ENCODE results near the gene SLC23A2.

Gene SLC23A2

GRCh38 chr20:4811257-4811656 lies 190.1 kb downstream of the SLC23A2 start:
- Histone ChIP-seq H3K79me1 (ENCODE audit: low read depth, low read length) (no peaks in the 10 kb centered on the region), H3K4me1 (ENCODE audit: control insufficient read depth in 2 of 2, insufficient read depth in 1 of 2, low read depth in 1 of 2, low read length in 2 of 2) (peaks cover 12 to 25% of the 10 kb centered on the region in 2 donors), H3K27me3 (ENCODE audit: control insufficient read depth in 3 of 3, insufficient read depth in 3 of 3, low read depth in 1 of 3, low read length in 3 of 3) (no peaks in the 10 kb centered on the region), H2BK120ac (ENCODE audit: low read depth, low read length) (no peak overlapping the region), H3K23ac (ENCODE audit: low read depth, low read length, poor library complexity) (no peak overlapping the region), H2BK5ac (ENCODE audit: low read length) (no peak overlapping the region), H3K4me3 (ENCODE audit: low read length in 2 of 2) (no peak overlapping the region), H2AK5ac (ENCODE audit: low read depth, low read length) (no peak overlapping the region), H3K36me3 (replicated peaks in 1 of 2; ENCODE audit: control insufficient read depth in 2 of 2, insufficient read depth in 2 of 2, low read length in 2 of 2) (peaks cover 1 to 74% of the 10 kb centered on the region in 2 donors), H3K9ac (ENCODE audit: low read depth, low read length, poor library complexity) (no peak overlapping the region), H3K14ac (ENCODE audit: low read length) (no peak overlapping the region), H4K91ac (ENCODE audit: low read depth, low read length, poor library complexity) (no peak overlapping the region), H3K4ac (ENCODE audit: low read length) (no peak overlapping the region), H3K9me3 (replicated peaks in 1 of 2; ENCODE audit: control insufficient read depth in 2 of 2, insufficient read depth in 1 of 2, low read depth in 1 of 2, low read length in 2 of 2) (no peaks in the 10 kb centered on the region), H2BK12ac (ENCODE audit: low read length) (no peak overlapping the region), H2AFZ (ENCODE audit: low read length) (no peak overlapping the region), H3K4me2 (ENCODE audit: insufficient read depth, low read length, poor library complexity, severe bottlenecking) (no peak overlapping the region), H2BK15ac (ENCODE audit: low read length) (no peak overlapping the region), H3K18ac (ENCODE audit: low read length) (no peak overlapping the region), H3K27ac (replicated peaks; ENCODE audit: low read length) (no peak overlapping the region), H4K8ac (ENCODE audit: low read depth, low read length) (no peak overlapping the region)
- no peak for DNase-seq (ENCODE audit: low spot score)
- WGBS, 2 donors (ENCODE audit: extremely low coverage in 2 of 2, insufficient read length in 2 of 2, insufficient replicate concordance in 1 of 2) = no CpG with 5 or more reads among the region's 4 CpGs

- Histone ChIP-seq H2AK5ac (ENCODE audit: low read depth, low read length) (no peak overlapping the region), H2BK12ac (ENCODE audit: low read length) (no peak overlapping the region), H3K9me3 (replicated peaks in 1 of 2; ENCODE audit: control insufficient read depth in 2 of 2, insufficient read depth in 1 of 2, low read depth in 1 of 2, low read length in 2 of 2) (no peaks in the 10 kb centered on the region), H3K14ac (ENCODE audit: low read length) (no peak overlapping the region), H3K4me1 (ENCODE audit: control insufficient read depth in 2 of 2, insufficient read depth in 1 of 2, low read depth in 1 of 2, low read length in 2 of 2) (peaks cover 14 to 25% of the 10 kb centered on the region in 2 donors), H3K27ac (replicated peaks; ENCODE audit: low read length) (no peak overlapping the region), H3K27me3 (ENCODE audit: control insufficient read depth in 3 of 3, insufficient read depth in 3 of 3, low read depth in 1 of 3, low read length in 3 of 3) (no peaks in the 10 kb centered on the region), H3K4ac (ENCODE audit: low read length) (no peak overlapping the region), H3K4me3 (ENCODE audit: low read length in 2 of 2) (no peak overlapping the region), H2BK15ac (ENCODE audit: low read length) (no peak overlapping the region), H3K36me3 (replicated peaks in 1 of 2; ENCODE audit: control insufficient read depth in 2 of 2, insufficient read depth in 2 of 2, low read length in 2 of 2) (peaks cover 1 to 72% of the 10 kb centered on the region in 2 donors), H2AFZ (ENCODE audit: low read length) (no peak overlapping the region), H3K79me1 (ENCODE audit: low read depth, low read length) (no peaks in the 10 kb centered on the region), H4K8ac (ENCODE audit: low read depth, low read length) (no peak overlapping the region), H4K91ac (ENCODE audit: low read depth, low read length, poor library complexity) (no peak overlapping the region), H3K23ac (ENCODE audit: low read depth, low read length, poor library complexity) (no peak overlapping the region), H2BK5ac (ENCODE audit: low read length) (no peak overlapping the region), H3K18ac (ENCODE audit: low read length) (no peak overlapping the region), H3K4me2 (ENCODE audit: insufficient read depth, low read length, poor library complexity, severe bottlenecking) (no peak overlapping the region), H3K9ac (ENCODE audit: low read depth, low read length, poor library complexity) (no peak overlapping the region), H2BK120ac (ENCODE audit: low read depth, low read length) (no peak overlapping the region)
- WGBS, 2 donors (ENCODE audit: extremely low coverage in 2 of 2, insufficient read length in 2 of 2, insufficient replicate concordance in 1 of 2) = no CpG with 5 or more reads among the region's 8 CpGs
- DNase-seq (ENCODE audit: low spot score) = no peak
These were observed 190.8 kb downstream of the SLC23A2 start for GRCh38 chr20:4810426-4811019.

DNA sequence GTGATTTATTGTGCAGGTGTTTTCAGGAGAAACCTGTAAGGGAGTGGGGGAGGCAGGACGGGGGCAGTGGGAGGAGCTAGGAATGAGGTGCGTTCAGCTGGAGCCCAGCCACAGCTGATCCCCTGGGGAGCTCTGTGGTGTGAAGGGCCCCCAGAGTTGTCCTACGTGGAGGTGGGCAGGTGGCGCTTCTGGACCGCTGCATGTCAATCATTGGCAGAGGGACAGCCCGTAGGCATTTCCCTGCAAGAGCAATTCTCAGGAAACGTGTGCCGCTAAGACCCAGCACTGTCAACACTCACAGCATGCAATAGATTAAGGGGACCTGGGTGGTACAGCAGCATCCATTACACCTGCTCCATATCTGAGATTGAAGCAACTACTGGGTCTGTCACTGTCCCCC lies 191.6 kb downstream of the SLC23A2 start:
- H4K91ac ChIP-seq (ENCODE audit: low read depth, low read length, poor library complexity) = no peak overlapping the region
- no peak overlapping the region for H3K14ac ChIP-seq (ENCODE audit: low read length)
- no peak overlapping the region for H3K4me3 ChIP-seq (ENCODE audit: low read length in 2 of 2)
- no peak overlapping the region for H3K4me2 ChIP-seq (ENCODE audit: insufficient read depth, low read length, poor library complexity, severe bottlenecking)
- no peaks in the 10 kb centered on the region for H3K9me3 ChIP-seq (replicated peaks in 1 of 2; ENCODE audit: control insufficient read depth in 2 of 2, insufficient read depth in 1 of 2, low read depth in 1 of 2, low read length in 2 of 2)
- no peak overlapping the region for H3K18ac ChIP-seq (ENCODE audit: low read length)
- no peak overlapping the region for H2BK5ac ChIP-seq (ENCODE audit: low read length)
- H3K27ac ChIP-seq (replicated peaks; ENCODE audit: low read length) = no peak overlapping the region
- no peaks in the 10 kb centered on the region for H3K27me3 ChIP-seq (ENCODE audit: control insufficient read depth in 3 of 3, insufficient read depth in 3 of 3, low read depth in 1 of 3, low read length in 3 of 3)
- H2AFZ ChIP-seq (ENCODE audit: low read length) = no peak overlapping the region
- H3K23ac ChIP-seq (ENCODE audit: low read depth, low read length, poor library complexity) = no peak overlapping the region
- H3K4me1 ChIP-seq (ENCODE audit: control insufficient read depth in 2 of 2, insufficient read depth in 1 of 2, low read depth in 1 of 2, low read length in 2 of 2) = peaks cover 14 to 25% of the 10 kb centered on the region in 2 donors
- no peak overlapping the region for H2BK120ac ChIP-seq (ENCODE audit: low read depth, low read length)
- no peak for DNase-seq (ENCODE audit: low spot score)
- H3K36me3 ChIP-seq (replicated peaks in 1 of 2; ENCODE audit: control insufficient read depth in 2 of 2, insufficient read depth in 2 of 2, low read length in 2 of 2) = peaks cover 3 to 70% of the 10 kb centered on the region in 2 donors
- peaks cover under 1% of the 10 kb centered on the region for H3K79me1 ChIP-seq (ENCODE audit: low read depth, low read length)
- no peak overlapping the region for H2AK5ac ChIP-seq (ENCODE audit: low read depth, low read length)
- H3K4ac ChIP-seq (ENCODE audit: low read length) = no peak overlapping the region
- no peak overlapping the region for H2BK12ac ChIP-seq (ENCODE audit: low read length)
- H3K9ac ChIP-seq (ENCODE audit: low read depth, low read length, poor library complexity) = no peak overlapping the region
- no peak overlapping the region for H2BK15ac ChIP-seq (ENCODE audit: low read length)
- WGBS, 2 donors (ENCODE audit: extremely low coverage in 2 of 2, insufficient read length in 2 of 2, insufficient replicate concordance in 1 of 2) = no CpG with 5 or more reads among the region's 8 CpGs
- H4K8ac ChIP-seq (ENCODE audit: low read depth, low read length) = no peak overlapping the region

DNA sequence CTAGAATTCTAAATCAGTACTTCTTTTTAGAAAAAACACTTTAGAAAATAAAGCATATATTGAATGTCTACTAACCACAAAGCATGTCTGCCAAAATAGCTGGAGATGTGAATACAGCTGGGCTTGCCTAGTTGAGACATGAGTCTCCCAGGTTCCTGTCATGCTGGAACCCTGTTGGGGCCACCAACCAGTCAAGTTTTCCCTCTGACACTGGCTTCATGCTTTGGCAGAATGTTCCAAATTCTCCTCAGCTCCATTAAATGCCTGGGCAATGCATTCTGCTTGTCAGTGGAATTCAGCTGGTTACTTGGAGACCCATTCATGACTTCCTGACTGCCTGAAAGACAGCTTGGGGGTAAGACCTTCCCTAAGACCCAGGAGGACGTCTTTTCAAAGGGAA lies 192.4 kb downstream of the SLC23A2 start:
- H4K91ac ChIP-seq (ENCODE audit: low read depth, low read length, poor library complexity) = no peak overlapping the region
- H3K79me1 ChIP-seq (ENCODE audit: low read depth, low read length) = peaks cover 2% of the 10 kb centered on the region
- H3K4me1 ChIP-seq (ENCODE audit: control insufficient read depth in 2 of 2, insufficient read depth in 1 of 2, low read depth in 1 of 2, low read length in 2 of 2) = peaks cover 14 to 24% of the 10 kb centered on the region in 2 donors
- no peaks in the 10 kb centered on the region for H3K27me3 ChIP-seq (ENCODE audit: control insufficient read depth in 3 of 3, insufficient read depth in 3 of 3, low read depth in 1 of 3, low read length in 3 of 3)
- no peak overlapping the region for H3K4me3 ChIP-seq (ENCODE audit: low read length in 2 of 2)
- no peak overlapping the region for H3K23ac ChIP-seq (ENCODE audit: low read depth, low read length, poor library complexity)
- H3K14ac ChIP-seq (ENCODE audit: low read length) = no peak overlapping the region
- no peak overlapping the region for H2BK12ac ChIP-seq (ENCODE audit: low read length)
- no peak overlapping the region for H2AFZ ChIP-seq (ENCODE audit: low read length)
- no peak overlapping the region for H2BK15ac ChIP-seq (ENCODE audit: low read length)
- H3K18ac ChIP-seq (ENCODE audit: low read length) = no peak overlapping the region
- no peak overlapping the region for H3K9ac ChIP-seq (ENCODE audit: low read depth, low read length, poor library complexity)
- no peak for DNase-seq (ENCODE audit: low spot score)
- no peak overlapping the region for H4K8ac ChIP-seq (ENCODE audit: low read depth, low read length)
- H3K4ac ChIP-seq (ENCODE audit: low read length) = no peak overlapping the region
- peaks cover 5 to 65% of the 10 kb centered on the region in 2 donors for H3K36me3 ChIP-seq (replicated peaks in 1 of 2; ENCODE audit: control insufficient read depth in 2 of 2, insufficient read depth in 2 of 2, low read length in 2 of 2)
- H2AK5ac ChIP-seq (ENCODE audit: low read depth, low read length) = no peak overlapping the region
- no peak overlapping the region for H2BK120ac ChIP-seq (ENCODE audit: low read depth, low read length)
- no peaks in the 10 kb centered on the region for H3K9me3 ChIP-seq (replicated peaks in 1 of 2; ENCODE audit: control insufficient read depth in 2 of 2, insufficient read depth in 1 of 2, low read depth in 1 of 2, low read length in 2 of 2)
- no peak overlapping the region for H3K4me2 ChIP-seq (ENCODE audit: insufficient read depth, low read length, poor library complexity, severe bottlenecking)
- H2BK5ac ChIP-seq (ENCODE audit: low read length) = no peak overlapping the region
- H3K27ac ChIP-seq (replicated peaks; ENCODE audit: low read length) = no peak overlapping the region
- WGBS, 2 donors (ENCODE audit: extremely low coverage in 2 of 2, insufficient read length in 2 of 2, insufficient replicate concordance in 1 of 2) = no CpG with 5 or more reads among the region's 1 CpG

Measured in neuronal stem cell (in vitro differentiated cells).